Ovary (tissue), 3 donors: ENCODE data around the gene RPL23.

Experiments
- CTCF ChIP-seq, 3 donors: fragments of 450-650 bp in 2 of 3; fragments of 200-600 bp in 1 of 3; IDR thresholded peaks; one replicate each; pipeline versions ENCODE4 v1.5.1 to v1.8.0; 2016 to 2022; ENCODE audit warnings: antibody characterized with exemption in 3 of 3, mild to moderate bottlenecking in 1 of 3
- POLR2A ChIP-seq: fragments of 450-650 bp; IDR thresholded peaks from one replicate; pipeline ENCODE4 v1.6.1; 2017; ENCODE audit warnings: antibody characterized with exemption, mild to moderate bottlenecking, moderate library complexity
- donor health status: DM: no; HTN: no; CAD: no.

DNA sequence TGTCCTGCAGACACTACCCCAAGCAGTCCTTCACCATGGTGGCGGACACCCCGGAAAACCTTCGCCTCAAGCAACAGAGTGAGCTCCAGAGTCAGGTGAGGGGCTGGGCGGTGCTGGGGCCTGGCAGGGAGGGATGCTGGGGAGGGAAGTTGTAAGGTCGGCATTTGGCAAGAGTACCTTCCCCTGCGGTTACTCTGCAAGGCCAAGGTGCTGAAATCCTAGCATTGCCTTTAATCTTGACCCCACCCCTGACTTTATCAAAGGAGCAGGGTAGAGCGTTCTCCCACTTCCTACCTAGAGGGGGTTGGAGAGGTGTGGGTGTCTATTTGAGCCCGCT lies 36.9 kb upstream of the RPL23 start:
- no peak for TF ChIP-seq CTCF (IDR thresholded peaks at IDR 0.05)
- TF ChIP-seq POLR2A: no peak
